Psoas muscle (tissue), 8 donors: ENCODE measurements around the gene RPS17. TPM values are rescaled to one million over a fixed set of nuclear protein-coding genes. Genes with fewer than 3 reads are reported as not detected.

Source experiments
- ATAC-seq, 4 donors: fragments of 200-7000 bp; cut with Tn5 transposase; one replicate each; pipeline ENCODE4 v1.9.1; 2020; ENCODE audit warnings: moderate library complexity in 3 of 4, mild to moderate bottlenecking in 2 of 4
- DNase-seq, 2 donors: peaks; one replicate each; pipeline ENCODE4 v3.0.0-alpha.2; 2020
- H3K27ac ChIP-seq: fragments of 200-600 bp; one replicate; pipeline ENCODE4 v1.8.0; 2022
- H3K27me3 ChIP-seq, 3 donors: fragments of 200-600 bp in 1 of 3; one replicate each; pipeline versions ENCODE4 v1.6.1 to v1.8.0; 2013 to 2022; ENCODE audit warnings: low read length in 2 of 3, mild to moderate bottlenecking in 2 of 3, moderate library complexity in 1 of 3; ENCODE audit not compliant: insufficient read depth in 3 of 3
- H3K36me3 ChIP-seq, 2 donors: fragments of 200-600 bp in 1 of 2; one replicate each; pipeline versions ENCODE4 v1.6.1 to v1.8.0; 2013 to 2022; ENCODE audit warnings: low read depth in 1 of 2, mild to moderate bottlenecking in 1 of 2, moderate library complexity in 1 of 2; ENCODE audit not compliant: insufficient read depth in 1 of 2
- H3K4me1 ChIP-seq: fragments of 200-600 bp; one replicate; pipeline ENCODE4 v1.8.0; 2022
- H3K4me3 ChIP-seq: fragments of 200-600 bp; one replicate; pipeline ENCODE4 v1.8.0; 2022; ENCODE audit warnings: mild to moderate bottlenecking
- H3K9me3 ChIP-seq: fragments of 200-600 bp; one replicate; pipeline ENCODE4 v1.8.0; 2022
- CTCF ChIP-seq: fragments of 200-600 bp; IDR thresholded peaks from one replicate; pipeline ENCODE4 v1.8.0; 2022; ENCODE audit warnings: antibody characterized with exemption
- WGBS, 3 donors: extraction: QIAGEN DNeasy Blood & Tissue Kit; methylation state at CpG; one replicate each; pipeline versions ENCODE4 v1.1.6 to v1.1.7; 2013; 5-methylcytosine and 5-hydroxymethylcytosine counted together
- intact Hi-C, 2 donors: fragments of 100-400 bp; cut with DNase I; formaldehyde crosslinking; loops; one replicate each; pipeline versions ENCODE4 v1.11.0 to v1.14.2; 2022
- polyA plus RNA-seq, 3 donors: library from polyadenylated mRNA; stranded (reverse); fragments of 200-250 nt; gene quantifications; one replicate each; pipeline ENCODE4 v1.2.3, GENCODE V29; 2013
- total RNA-seq, 4 donors: library from RNA; stranded (reverse); fragmentation: NEBNext Ultra II Directional in 2 of 4; extraction: Animal tissue kit (Norgen Biotek cat#: 25700) in 2 of 4; gene quantifications; one replicate each; pipeline versions ENCODE4 v1.2.1 to v1.2.4, GENCODE V29; 2021 to 2023
- donor health status: healthy with polysubstance abuse.
- donor health status: DM: no; HTN: no; CAD: no; lungs with moderate emphysema.
- donor health status: Bipolar disorder and iron deficiency.
- donor health status: healthy.
- donor health status: DM: yes; HTN: yes; CAD: no.
- donor health status: DM: no; HTN: no; CAD: no.
- donor health status: DM: no; HTN: no; CAD: no.
- donor health status: DM: yes; HTN: yes; CAD: no.

Gene RPS17
- total and polyA plus RNA-seq, 7 donors = 724 to 3,349 (median 1,041) TPM

DNA sequence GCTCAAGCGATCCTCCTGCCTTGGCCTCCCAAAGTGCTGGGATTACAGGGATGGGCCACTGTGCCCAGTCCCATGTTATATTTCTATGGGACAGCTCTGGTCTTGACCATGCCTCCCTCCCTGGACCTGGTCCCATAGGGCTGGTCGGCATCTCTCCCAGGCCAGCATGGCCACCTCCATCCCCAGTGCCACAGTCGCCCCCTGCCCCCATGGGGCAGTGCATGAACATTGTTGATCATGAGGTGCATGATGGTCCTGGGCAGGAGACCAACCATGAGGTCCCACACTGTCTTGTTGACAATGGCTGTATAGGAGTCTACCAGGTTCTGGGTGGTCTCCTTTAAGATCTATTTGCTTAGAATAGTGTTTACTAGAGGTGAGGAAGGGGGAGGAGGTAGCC is 6.5 kb downstream of the RPS17 start:
- Histone ChIP-seq H3K4me3 (no peak overlapping the region), H3K27ac (no peak overlapping the region), H3K9me3 (no peaks in the 10 kb centered on the region), H3K4me1 (peaks cover 20% of the 10 kb centered on the region), H3K36me3 (peaks cover 20 to 64% of the 10 kb centered on the region in 2 donors), H3K27me3 (no peaks in the 10 kb centered on the region)
- TF ChIP-seq CTCF = no peak
- no peak for ATAC-seq
- 90 to 95% (median 95%) methylated on average over 3 of the region's 3 CpGs for WGBS, 3 donors
- intact Hi-C loops = loop anchor here in 1 of 2 donors (10.0 kb wide), 1 partner anchor 451 kb away; the partner anchor contains the start of gene RAMAC
- DNase-seq = no peak

DNA sequence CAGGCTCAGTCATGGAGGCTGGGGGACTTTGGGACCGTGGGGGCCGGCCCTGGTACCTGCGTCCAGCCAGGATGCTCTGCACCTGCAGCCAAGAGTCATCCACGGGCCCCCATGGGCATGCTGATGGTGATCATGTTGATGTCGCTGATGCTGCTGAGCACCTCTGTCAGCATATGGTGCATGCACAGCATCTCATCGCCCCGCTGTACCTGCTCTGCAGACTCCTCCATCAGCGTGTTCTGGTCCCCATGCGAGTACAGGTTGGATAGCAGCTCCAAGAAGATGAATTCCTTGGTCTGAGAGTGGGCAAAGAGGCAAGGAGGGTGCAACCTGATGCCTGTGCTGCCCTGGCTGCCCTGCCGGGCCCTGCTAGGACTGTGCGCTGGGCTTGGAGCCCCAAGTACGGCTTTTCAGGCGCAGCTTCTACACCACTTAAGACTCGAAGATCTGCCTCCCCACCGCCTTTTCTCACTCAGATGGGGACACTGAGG is 7.2 kb downstream of the RPS17 start:
- Histone ChIP-seq H3K9me3 (no peaks in the 10 kb centered on the region), H3K27me3 (no peaks in the 10 kb centered on the region), H3K27ac (no peak overlapping the region), H3K36me3 (peaks cover 20 to 57% of the 10 kb centered on the region in 2 donors), H3K4me1 (peaks cover 12% of the 10 kb centered on the region), H3K4me3 (no peak overlapping the region)
- no peak for DNase-seq
- TF ChIP-seq CTCF = no peak
- WGBS, 3 donors = 89 to 93% (median 91%) methylated on average over 15 of the region's 15 CpGs
- intact Hi-C loops = loop anchor here in 1 of 2 donors (10.0 kb wide), 1 partner anchor 452 kb away; the partner anchor contains the start of gene RAMAC
- no peak for ATAC-seq

DNA sequence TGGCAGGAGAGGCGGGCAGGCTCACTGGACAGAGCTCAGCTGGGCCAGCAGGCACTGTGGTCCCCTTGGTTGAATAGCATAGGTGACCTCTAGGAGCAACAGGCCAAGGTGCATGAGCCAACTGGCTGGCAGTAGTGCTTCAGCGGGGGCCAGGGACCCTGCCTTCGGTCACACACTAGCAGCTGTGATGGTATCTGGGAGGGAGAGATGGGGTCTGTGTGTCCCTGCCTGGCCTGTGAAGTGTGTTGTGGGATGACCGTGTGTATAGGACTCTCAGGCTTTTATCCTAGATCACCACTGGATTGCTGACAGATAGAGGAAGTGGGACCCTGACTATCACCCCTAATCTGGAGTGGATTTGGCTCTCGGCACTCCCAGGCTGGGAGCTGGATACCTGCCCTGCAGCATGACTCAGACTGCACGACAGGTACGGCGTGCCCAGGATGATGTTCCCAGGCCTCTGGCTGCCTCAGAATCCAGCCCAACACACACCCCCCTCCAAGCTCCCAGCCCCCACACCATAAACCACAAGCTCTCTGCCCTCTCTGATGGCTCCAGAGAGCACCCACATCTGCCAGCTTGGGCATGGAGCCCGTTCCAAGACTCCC is 7.8 kb downstream of the RPS17 start:
- H3K27ac ChIP-seq = no peak overlapping the region
- H3K4me1 ChIP-seq = peaks cover 6% of the 10 kb centered on the region
- no peak for DNase-seq
- no peak for TF ChIP-seq CTCF
- H3K4me3 ChIP-seq = no peak overlapping the region
- intact Hi-C loops = loop anchor here in 1 of 2 donors (10.0 kb wide), 1 partner anchor 452 kb away; the partner anchor contains the start of gene RAMAC
- no peaks in the 10 kb centered on the region for H3K9me3 ChIP-seq
- ATAC-seq = no peak
- no peaks in the 10 kb centered on the region for H3K27me3 ChIP-seq
- 74 to 79% (median 77%) methylated on average over 8 to 9 of the region's 9 CpGs for WGBS, 3 donors
- H3K36me3 ChIP-seq = peaks cover 15 to 51% of the 10 kb centered on the region in 2 donors

DNA sequence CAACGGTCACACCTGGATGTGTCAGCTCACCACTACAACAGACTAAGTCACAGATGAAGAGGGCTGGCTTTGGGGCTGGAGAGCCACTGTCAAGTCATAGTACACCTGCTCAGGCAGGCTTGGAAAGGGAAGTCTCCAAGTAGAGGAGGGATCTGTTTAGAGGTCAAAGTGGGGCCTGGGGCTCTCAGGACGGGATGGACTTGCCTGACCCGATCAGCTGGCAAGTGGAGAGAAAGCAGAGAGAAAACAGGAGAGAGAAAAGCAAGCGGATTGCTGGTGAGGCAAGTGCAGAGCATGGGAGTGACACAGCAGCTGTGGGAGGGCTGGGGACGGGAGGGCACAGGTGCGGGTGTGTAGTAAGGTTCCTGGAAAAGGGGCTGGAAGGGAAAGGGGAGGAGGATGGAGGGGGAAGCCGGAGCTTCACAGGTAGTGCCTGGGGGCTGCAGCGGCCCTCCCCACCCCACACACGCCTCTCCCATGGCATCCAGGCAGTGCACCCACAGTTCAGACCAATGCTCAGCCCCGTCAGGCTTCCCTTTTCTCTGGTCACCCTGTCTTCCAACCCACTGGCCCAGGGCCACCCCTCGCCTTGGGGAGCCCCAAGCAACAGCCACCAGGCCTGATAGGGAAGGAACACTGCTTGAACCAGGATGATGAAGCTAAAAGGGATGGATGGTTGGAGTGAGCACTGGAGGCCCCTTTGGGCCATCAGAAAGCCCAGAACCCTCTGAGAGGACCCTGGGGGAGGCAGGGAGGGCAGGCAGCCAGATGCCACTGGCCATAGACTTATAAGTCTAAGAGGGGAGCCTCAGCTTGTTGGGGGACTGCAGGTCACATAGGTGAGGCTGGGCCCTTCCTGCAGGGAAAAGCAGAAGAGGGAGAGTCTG is 8.5 kb downstream of the RPS17 start:
- WGBS, 3 donors = 81 to 86% (median 81%) methylated on average over 11 of the region's 11 CpGs
- ATAC-seq (no peak), DNase-seq (no peak)
- H3K4me1 ChIP-seq = no peaks in the 10 kb centered on the region
- intact Hi-C loops = loop anchor here in 1 of 2 donors (10.0 kb wide), 1 partner anchor 453 kb away; the partner anchor contains the start of gene RAMAC
- peaks cover 9 to 44% of the 10 kb centered on the region in 2 donors for H3K36me3 ChIP-seq
- no peaks in the 10 kb centered on the region for H3K27me3 ChIP-seq
- H3K9me3 ChIP-seq = no peaks in the 10 kb centered on the region
- no peak overlapping the region for H3K27ac ChIP-seq
- H3K4me3 ChIP-seq = no peak overlapping the region
- TF ChIP-seq CTCF = no peak
